Natural killer cell (primary cell): ENCODE results near the gene LYPD4. TPM values are rescaled to one million over a fixed set of nuclear protein-coding genes. Genes with fewer than 3 reads are reported as not detected.
A peak's percentile ranks its signal among the peaks of the same experiment; 100 is the strongest.

Experiments
- ATAC-seq, 3 donors: fragments of 150-1000 bp in 2 of 3; fragments of 200-7000 bp in 1 of 3; cut with Tn5 transposase; 1 replicate in 1 of 3; 2 replicates in 2 of 3; pipeline ENCODE4 v1.10.0; 2021; ENCODE audit warnings: mild to moderate bottlenecking in 2 of 3, moderate library complexity in 2 of 3
- DNase-seq, 2 donors: peaks; one replicate each; pipeline versions ENCODE4 v3.0.0 to v3.0.0-alpha.2; 2013 to 2021; ENCODE audit warnings: mixed read lengths in 1 of 2
- H3K27ac ChIP-seq: one replicate; pipeline ENCODE4 v1.5.1; 2013; ENCODE audit warnings: mild to moderate bottlenecking, low read length
- H3K27me3 ChIP-seq: one replicate; pipeline ENCODE4 v1.6.1; 2013; ENCODE audit warnings: low read length; ENCODE audit not compliant: control insufficient read depth, insufficient read depth
- H3K36me3 ChIP-seq: one replicate; pipeline ENCODE4 v1.6.1; 2013; ENCODE audit warnings: low read length; ENCODE audit not compliant: control insufficient read depth, insufficient read depth
- H3K4me1 ChIP-seq: one replicate; pipeline ENCODE4 v1.6.1; 2013; ENCODE audit warnings: low read length; ENCODE audit not compliant: control insufficient read depth, insufficient read depth
- H3K4me3 ChIP-seq: one replicate; pipeline ENCODE4 v1.5.1; 2013; ENCODE audit warnings: low read length
- H3K9me3 ChIP-seq: one replicate; pipeline ENCODE4 v1.6.1; 2013; ENCODE audit warnings: low read length; ENCODE audit not compliant: control insufficient read depth, insufficient read depth
- H3K27ac Mint-ChIP-seq, 2 donors: one replicate each; pipeline ENCODE4 v1.8.0; 2022; ENCODE audit warnings: mild to moderate bottlenecking in 2 of 2, mixed read lengths in 2 of 2, moderate library complexity in 1 of 2
- H3K27me3 Mint-ChIP-seq, 2 donors: one replicate each; pipeline ENCODE4 v1.8.0; 2022; ENCODE audit warnings: low read depth in 2 of 2, mixed read lengths in 2 of 2
- H3K36me3 Mint-ChIP-seq: one replicate; pipeline ENCODE4 v1.8.0; 2022; ENCODE audit warnings: mixed read lengths
- H3K4me1 Mint-ChIP-seq, 2 donors: one replicate each; pipeline ENCODE4 v1.8.0; 2022; ENCODE audit warnings: mixed read lengths in 2 of 2
- H3K4me3 Mint-ChIP-seq: one replicate; pipeline ENCODE4 v1.8.0; 2022; ENCODE audit warnings: mild to moderate bottlenecking, moderate library complexity, mixed read lengths
- H3K9me3 Mint-ChIP-seq, 2 donors: one replicate each; pipeline ENCODE4 v1.8.0; 2022; ENCODE audit warnings: mixed read lengths in 2 of 2
- CTCF ChIP-seq: fragments of 200-600 bp; IDR thresholded peaks from one replicate; pipeline ENCODE4 v1.8.0; 2022; ENCODE audit warnings: antibody characterized with exemption
- WGBS: methylation state at CpG from one replicate; pipeline ENCODE4 v1.1.7; 2013; ENCODE audit warnings: missing lambda C conversion rate; ENCODE audit not compliant: insufficient coverage; 5-methylcytosine and 5-hydroxymethylcytosine counted together
- intact Hi-C: fragments of 100-400 bp; cut with micrococcal nuclease; formaldehyde crosslinking; loops from one replicate; pipeline ENCODE4 v1.14.2; 2022
- total RNA-seq, 4 donors: library from RNA; stranded (reverse); fragments of 120-200 nt in 1 of 4; gene quantifications; one replicate each; pipeline versions ENCODE4 v1.2.3 to v1.2.4, GENCODE V29; 2013 to 2022

Gene LYPD4
- total RNA-seq, 3 donors from 2014 or later (not counting 1 experiment from before 2014, with no cell fraction given) = not detected

GRCh38 chr19:41870401-41870873 lies 26.0 kb upstream of the LYPD4 start:
- ATAC-seq (no peak), DNase-seq (peak in 1 of 2 donors; percentile 31)
- H3K36me3 Mint-ChIP-seq = no peaks in the 10 kb centered on the region
- H3K27me3 ChIP-seq = no peaks in the 10 kb centered on the region
- peaks cover 81% of the 10 kb centered on the region for H3K4me1 ChIP-seq
- H3K4me3 ChIP-seq = no peak overlapping the region
- peaks cover 33% of the 10 kb centered on the region for H3K36me3 ChIP-seq
- no CpG with 5 or more reads among the region's 3 CpGs for WGBS
- intact Hi-C loops = no loop called here
- H3K4me3 Mint-ChIP-seq = peak overlapping the region; percentile 17
- no peaks in the 10 kb centered on the region for H3K9me3 Mint-ChIP-seq
- H3K4me1 Mint-ChIP-seq = peaks cover 30 to 51% of the 10 kb centered on the region in 2 donors
- peak overlapping the region; percentile 79 for H3K27ac ChIP-seq
- H3K27me3 Mint-ChIP-seq = no peaks in the 10 kb centered on the region
- H3K27ac Mint-ChIP-seq = peak overlapping the region; percentile 95 to 97
- H3K9me3 ChIP-seq = no peaks in the 10 kb centered on the region
- TF ChIP-seq CTCF = no peak

- no peaks in the 10 kb centered on the region for H3K27me3 Mint-ChIP-seq
- H3K4me1 Mint-ChIP-seq = peaks cover 29 to 50% of the 10 kb centered on the region in 2 donors
- intact Hi-C loops = no loop called here
Measured at GRCh38 chr19:41869374-41869955, 25.0 kb upstream of the LYPD4 start.

GRCh38 chr19:41868989-41869300 lies 24.5 kb upstream of the LYPD4 start:
- H3K27ac ChIP-seq = no peak overlapping the region
- H3K27me3 ChIP-seq = no peaks in the 10 kb centered on the region
- no peak overlapping the region for H3K4me3 ChIP-seq
- H3K27ac Mint-ChIP-seq = peak overlapping the region; percentile 23 to 52
- WGBS = 96% methylated on average over 12 of the region's 12 CpGs
- H3K36me3 Mint-ChIP-seq = no peaks in the 10 kb centered on the region
- TF ChIP-seq CTCF = no peak
- no peaks in the 10 kb centered on the region for H3K27me3 Mint-ChIP-seq
- peaks cover 47% of the 10 kb centered on the region for H3K36me3 ChIP-seq
- no peak overlapping the region for H3K4me3 Mint-ChIP-seq
- peaks cover 77% of the 10 kb centered on the region for H3K4me1 ChIP-seq
- no peak for ATAC-seq
- no peak for DNase-seq
- peaks cover 32 to 55% of the 10 kb centered on the region in 2 donors for H3K4me1 Mint-ChIP-seq
- no peaks in the 10 kb centered on the region for H3K9me3 ChIP-seq
- intact Hi-C loops = no loop called here
- H3K9me3 Mint-ChIP-seq = no peaks in the 10 kb centered on the region

More at GRCh38 chr19:41869374-41869955, 25.0 kb upstream of the LYPD4 start:
- no peak for DNase-seq
- no peaks in the 10 kb centered on the region for H3K27me3 ChIP-seq
- H3K36me3 ChIP-seq = peaks cover 42% of the 10 kb centered on the region
- Mint-ChIP-seq H3K27ac (peak overlapping the region; percentile 95 to 97), H3K36me3 (no peaks in the 10 kb centered on the region), H3K9me3 (no peaks in the 10 kb centered on the region), H3K4me3 (no peak overlapping the region)
- H3K4me3 ChIP-seq = no peak overlapping the region
- H3K9me3 ChIP-seq = no peaks in the 10 kb centered on the region
- ATAC-seq = no peak
- H3K27ac ChIP-seq = peak overlapping the region; percentile 79
- peaks cover 77% of the 10 kb centered on the region for H3K4me1 ChIP-seq
- TF ChIP-seq CTCF = no peak
- 88% methylated on average over 13 of the region's 13 CpGs for WGBS
